PFSK-1 (cell line): ENCODE measurements around the gene SFMBT2.

Source experiments
- FOXP2 ChIP-seq: optimal IDR thresholded peaks from 2 replicates; pipeline ENCODE3; 2011; ENCODE audit warnings: borderline replicate concordance, control low read depth, inconsistent platforms; ENCODE audit not compliant: insufficient read depth; ENCODE audit errors: extremely low read length, extremely low read depth
- POLR2AphosphoS5 ChIP-seq: IDR thresholded peaks from 2 replicates; pipeline ENCODE4 v1.6.1; 2012; ENCODE audit warnings: low read depth, mild to moderate bottlenecking, control low read depth, low read length, moderate library complexity
- REST ChIP-seq, 2 experiments: IDR thresholded peaks; 2 replicates each; pipeline versions ENCODE4 v1.6.1 to v1.8.0; 2011 to 2012; ENCODE audit warnings: low read depth in 2 of 2, low read length in 2 of 2, control low read depth in 1 of 2, inconsistent platforms in 1 of 2, mild to moderate bottlenecking in 1 of 2, moderate library complexity in 1 of 2; ENCODE audit not compliant: insufficient read depth in 1 of 2
- SIN3A ChIP-seq: IDR thresholded peaks from 2 replicates; pipeline ENCODE4 v1.6.1; 2012; ENCODE audit warnings: mild to moderate bottlenecking, low read length, moderate library complexity, borderline replicate concordance; ENCODE audit not compliant: insufficient read depth
- TAF1 ChIP-seq: IDR thresholded peaks from 2 replicates; pipeline ENCODE4 v1.6.1; 2012; ENCODE audit warnings: low read length, control low read depth, borderline replicate concordance; ENCODE audit not compliant: insufficient read depth

GRCh38 chr10:7388602-7389001 lies 22.2 kb downstream of the SFMBT2 start:
- TF ChIP-seq SIN3A = no peak
- TF ChIP-seq POLR2AphosphoS5 = no peak
- no peak for TF ChIP-seq REST (IDR thresholded peaks at IDR 0.05; ENCODE audit: insufficient read depth in 1 of 2, low read depth in 2 of 2, low read length in 2 of 2)
- no peak for TF ChIP-seq TAF1
- TF ChIP-seq FOXP2 = no peak
